Uterus (tissue), 2 donors: ENCODE results near the gene HDGFL2.

Experiments
- POLR2A ChIP-seq, 2 donors: fragments of 450-650 bp; IDR thresholded peaks; one replicate each; pipeline ENCODE4 v1.6.1; 2016; ENCODE audit warnings: antibody characterized with exemption in 2 of 2, mild to moderate bottlenecking in 1 of 2, moderate library complexity in 1 of 2
- TF ChIP-seq, protein P1 (sequence below), 4 experiments: fragments of 200-600 bp in 2 of 4; fragments of 450-650 bp in 2 of 4; sonication (generic) in 2 of 4; IDR thresholded peaks; one replicate each; pipeline ENCODE4 v1.5.1; 2016 to 2019; ENCODE audit warnings: antibody characterized with exemption in 4 of 4, mild to moderate bottlenecking in 2 of 4, moderate library complexity in 1 of 4

DNA sequence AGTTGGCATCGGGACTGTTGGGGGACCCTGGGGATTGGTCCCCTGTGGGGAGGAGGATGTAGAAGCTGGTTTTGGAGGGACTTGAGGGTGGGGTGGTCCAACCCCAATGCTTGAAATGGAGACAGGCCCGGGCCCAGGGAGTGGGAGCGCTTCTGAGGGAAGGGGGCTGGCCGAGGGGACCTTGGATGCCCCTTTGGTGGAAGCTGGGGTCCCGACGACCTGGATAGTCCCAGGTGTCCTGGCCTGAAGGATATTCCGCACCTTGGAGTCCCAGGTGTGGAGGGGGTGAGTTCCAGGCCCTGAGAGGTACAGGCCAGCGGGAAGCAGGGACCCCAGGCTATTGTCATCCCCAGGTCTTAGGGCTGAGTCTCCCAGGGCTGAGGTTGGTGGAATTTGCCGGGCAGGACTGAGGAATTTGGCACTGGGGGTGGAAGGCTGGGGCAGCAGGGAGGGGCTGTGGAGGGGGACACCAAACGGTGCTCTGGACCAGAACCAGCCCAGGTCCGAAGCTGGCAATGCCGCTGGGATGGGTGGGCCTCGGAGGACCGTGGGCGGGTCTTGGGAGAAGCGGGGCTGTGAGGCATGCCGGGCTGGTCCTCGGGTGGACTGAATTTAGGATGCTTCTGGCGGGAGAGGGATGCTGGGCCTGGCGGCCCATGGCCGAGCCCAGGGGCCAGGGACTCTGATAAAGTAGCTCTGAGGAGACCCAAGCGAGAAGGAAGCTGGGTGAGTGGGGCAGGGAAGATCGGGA, 1.8 kb downstream of the HDGFL2 start:
- TF ChIP-seq, protein P1, sequence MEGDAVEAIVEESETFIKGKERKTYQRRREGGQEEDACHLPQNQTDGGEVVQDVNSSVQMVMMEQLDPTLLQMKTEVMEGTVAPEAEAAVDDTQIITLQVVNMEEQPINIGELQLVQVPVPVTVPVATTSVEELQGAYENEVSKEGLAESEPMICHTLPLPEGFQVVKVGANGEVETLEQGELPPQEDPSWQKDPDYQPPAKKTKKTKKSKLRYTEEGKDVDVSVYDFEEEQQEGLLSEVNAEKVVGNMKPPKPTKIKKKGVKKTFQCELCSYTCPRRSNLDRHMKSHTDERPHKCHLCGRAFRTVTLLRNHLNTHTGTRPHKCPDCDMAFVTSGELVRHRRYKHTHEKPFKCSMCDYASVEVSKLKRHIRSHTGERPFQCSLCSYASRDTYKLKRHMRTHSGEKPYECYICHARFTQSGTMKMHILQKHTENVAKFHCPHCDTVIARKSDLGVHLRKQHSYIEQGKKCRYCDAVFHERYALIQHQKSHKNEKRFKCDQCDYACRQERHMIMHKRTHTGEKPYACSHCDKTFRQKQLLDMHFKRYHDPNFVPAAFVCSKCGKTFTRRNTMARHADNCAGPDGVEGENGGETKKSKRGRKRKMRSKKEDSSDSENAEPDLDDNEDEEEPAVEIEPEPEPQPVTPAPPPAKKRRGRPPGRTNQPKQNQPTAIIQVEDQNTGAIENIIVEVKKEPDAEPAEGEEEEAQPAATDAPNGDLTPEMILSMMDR (IDR thresholded peaks at IDR 0.05) = no peak
- no peak for TF ChIP-seq POLR2A (IDR thresholded peaks at IDR 0.05)
